Measurements from ENCODE around the gene CCDC106.

The CCDC106 gene

GRCh38 chr19:55683449-55684261 lies 35.6 kb downstream of the CCDC106 start:
- DNase-seq (ENCODE audit: low spot score) = no peak

GRCh38 chr19:55684946-55685681 lies 37.1 kb downstream of the CCDC106 start:
- no peak for DNase-seq (ENCODE audit: low spot score)

- no peak for DNase-seq (ENCODE audit: low spot score)
These were observed 37.8 kb downstream of the CCDC106 start for GRCh38 chr19:55685776-55686175.

DNA sequence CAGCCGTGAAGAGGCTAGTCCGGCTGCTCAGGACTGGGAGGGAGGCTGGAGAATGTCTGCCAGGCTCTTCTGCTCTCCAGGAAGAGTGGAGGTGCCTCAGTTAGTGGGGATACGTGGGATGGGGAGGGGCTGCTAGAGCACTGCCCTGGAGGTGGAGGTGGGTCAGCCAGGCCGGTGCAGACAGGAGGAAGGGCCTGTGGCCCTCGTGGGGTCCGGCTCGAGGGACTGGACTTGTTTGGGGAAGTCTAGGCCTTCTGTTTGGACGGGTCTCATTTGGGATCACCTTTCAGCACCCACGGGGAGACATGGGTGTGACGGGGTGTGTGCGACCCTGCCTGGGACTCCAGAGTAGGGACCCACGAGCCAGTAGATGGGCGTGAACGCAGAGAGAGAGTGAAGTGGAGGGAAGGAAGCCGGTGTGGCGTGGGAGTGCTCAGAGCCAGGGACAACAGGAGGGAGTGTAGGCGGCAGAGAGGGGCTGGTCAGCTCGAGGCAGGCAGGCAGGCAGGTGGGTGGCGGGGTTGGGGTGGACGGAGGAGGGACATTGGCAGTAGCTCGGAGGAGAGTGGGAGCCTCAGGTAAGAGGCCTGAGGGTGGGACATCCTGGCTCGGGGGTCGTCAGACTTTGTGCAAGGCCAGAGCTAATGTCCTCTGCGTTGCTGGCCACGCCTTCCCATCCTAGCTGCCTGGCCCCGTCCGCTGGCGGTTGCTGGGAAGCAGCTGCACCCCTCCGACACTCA lies 38.5 kb downstream of the CCDC106 start:
- DNase-seq (ENCODE audit: low spot score) = no peak

DNA sequence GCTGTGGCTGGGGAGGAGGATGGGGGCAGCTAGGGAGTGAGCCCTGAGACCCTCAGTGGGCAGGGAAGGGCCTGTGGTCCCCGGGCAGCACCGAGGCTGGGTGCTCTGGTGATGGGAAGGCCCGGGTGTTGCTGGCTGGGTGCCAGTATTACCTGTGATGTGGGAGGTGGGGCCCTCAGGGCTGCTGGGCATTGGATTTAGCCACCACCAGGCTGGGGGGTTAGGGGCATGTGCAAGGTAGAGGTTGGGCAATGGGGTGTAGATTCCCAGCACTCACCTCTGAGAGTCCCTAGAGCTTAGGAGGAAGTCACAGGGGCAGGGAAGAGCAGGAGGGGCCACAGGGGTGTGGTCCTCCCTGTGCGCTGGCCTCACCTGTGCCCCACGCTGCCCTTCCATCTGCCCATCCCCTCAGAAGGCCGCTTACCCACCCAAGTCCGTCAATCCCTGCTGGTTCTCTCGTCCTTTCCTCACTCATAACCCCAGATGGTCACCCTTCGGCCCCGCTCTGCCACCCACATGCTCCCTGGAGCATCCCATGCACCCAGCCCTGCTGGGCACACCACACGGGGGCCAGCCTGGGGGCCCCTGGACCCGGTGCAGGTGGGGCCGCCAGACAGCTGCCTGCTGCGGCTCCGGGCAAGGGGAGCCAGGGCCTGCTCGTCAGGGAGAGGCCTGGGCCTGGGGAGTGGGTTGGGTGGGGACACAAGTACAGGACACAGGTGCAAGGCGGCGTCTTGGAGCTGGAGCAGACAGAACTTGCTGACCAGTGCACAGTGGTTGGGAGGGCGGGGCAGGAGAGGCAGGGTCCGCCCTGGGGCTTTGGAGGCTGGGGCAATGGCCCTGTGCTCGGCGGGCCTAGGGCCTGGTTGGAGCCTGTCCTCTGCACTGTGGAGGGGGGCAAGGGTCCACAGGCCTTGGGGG lies 39.5 kb downstream of the CCDC106 start:
- DNase-seq (ENCODE audit: low spot score) = no peak

DNA sequence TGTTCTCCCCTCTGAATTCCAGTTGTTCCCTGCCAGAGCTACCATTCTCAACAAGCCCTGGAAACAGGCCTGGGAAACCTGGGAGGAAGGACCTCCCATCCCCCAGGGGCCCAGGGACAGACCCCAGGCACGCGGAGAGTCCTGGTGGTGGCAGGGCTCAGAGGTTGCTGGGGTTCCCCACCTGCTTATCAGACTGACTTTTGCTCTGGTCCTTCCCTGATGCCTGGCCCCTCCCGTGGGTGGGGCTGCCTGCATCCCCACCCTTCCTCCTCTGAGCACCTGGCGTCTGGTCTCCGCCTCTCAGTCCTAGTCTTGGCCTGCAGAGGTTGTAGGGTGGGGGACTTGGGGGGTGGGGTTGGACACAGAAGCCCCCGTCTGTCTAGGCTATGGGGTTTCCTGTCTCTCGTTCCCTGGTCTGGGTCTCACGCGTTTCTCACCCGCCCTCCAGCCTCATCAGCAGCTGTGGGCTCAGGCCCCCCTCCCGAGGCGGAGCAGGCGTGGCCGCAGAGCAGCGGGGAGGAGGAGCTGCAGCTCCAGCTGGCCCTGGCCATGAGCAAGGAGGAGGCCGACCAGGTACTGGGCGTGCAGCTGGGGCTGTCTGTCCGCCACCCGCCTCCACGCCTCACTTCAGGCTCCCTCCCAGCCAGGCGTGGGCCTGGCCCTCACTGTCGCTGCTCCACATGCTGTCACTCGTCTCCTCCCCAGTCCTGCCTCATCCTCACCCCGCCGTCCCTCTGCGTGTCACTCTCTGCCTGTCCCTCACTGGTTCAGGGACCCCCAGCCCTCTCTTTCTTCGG lies 40.6 kb downstream of the CCDC106 start:
- no peak for DNase-seq (ENCODE audit: low spot score)

DNA sequence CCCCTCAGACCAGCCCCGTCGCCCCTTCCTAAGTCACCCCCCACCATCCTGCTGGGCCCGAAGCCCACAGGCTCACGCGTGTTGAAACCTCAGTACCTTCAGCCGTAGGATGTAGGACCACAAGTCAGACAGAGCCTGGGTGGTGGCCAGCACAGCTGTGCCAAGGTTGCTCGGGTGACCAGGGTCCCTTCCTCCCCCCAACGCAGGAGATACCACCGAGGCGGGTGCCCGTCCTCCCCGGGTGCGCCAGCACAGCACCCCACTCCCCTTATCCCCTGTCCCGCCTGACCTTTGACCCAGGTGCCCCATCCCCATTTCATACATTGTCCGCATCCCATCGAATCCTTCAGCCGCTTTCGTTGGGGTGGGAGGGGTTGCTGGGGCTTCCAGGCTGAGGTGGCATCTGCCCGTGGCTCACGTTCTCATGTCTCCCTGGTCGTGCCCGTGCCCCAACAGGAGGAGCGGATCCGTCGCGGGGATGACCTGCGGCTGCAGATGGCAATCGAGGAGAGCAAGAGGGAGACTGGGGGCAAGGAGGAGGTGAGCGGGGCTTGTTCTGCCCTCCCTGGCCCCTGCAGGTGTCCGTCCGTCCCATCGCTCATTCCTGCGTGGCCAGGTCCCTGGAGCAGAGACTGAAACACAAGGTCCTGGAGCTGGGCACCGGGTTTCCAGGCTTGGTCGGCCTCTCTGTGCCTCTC lies 41.5 kb downstream of the CCDC106 start:
- no peak for DNase-seq (ENCODE audit: low spot score)

DNA sequence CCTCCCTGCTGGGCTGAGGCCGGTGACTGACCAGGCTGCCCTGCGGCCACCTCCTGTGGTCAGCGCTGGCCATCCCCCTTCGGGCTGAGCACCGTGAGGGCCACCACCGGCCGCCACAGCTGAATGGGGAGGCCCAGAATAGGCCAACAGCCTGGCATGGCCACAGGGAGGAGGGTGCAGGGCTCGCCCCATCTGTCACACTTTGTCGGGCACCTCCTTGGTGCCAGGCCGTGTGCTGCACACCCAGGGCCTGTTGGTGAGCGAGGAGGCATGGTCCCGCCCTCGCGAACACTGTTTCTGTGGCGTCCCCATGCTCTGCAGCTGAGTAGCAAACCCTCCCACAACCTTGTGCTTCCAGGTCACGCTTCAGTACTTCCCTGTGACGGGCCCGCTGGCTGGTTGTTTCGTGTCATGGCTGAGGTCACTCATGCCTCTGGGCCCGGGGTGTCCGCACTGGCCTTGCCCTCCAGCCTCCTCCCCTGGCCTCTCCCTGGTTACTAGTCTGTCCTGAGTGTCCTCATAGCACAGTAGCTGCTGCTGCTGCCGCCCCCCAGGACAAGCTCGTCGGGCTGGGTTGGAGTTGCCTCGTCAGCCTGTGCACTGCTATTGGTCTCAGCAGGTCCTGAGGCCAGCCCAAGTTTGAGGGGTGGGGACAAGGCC lies 42.2 kb downstream of the CCDC106 start:
- DNase-seq (ENCODE audit: low spot score) = no peak

DNA sequence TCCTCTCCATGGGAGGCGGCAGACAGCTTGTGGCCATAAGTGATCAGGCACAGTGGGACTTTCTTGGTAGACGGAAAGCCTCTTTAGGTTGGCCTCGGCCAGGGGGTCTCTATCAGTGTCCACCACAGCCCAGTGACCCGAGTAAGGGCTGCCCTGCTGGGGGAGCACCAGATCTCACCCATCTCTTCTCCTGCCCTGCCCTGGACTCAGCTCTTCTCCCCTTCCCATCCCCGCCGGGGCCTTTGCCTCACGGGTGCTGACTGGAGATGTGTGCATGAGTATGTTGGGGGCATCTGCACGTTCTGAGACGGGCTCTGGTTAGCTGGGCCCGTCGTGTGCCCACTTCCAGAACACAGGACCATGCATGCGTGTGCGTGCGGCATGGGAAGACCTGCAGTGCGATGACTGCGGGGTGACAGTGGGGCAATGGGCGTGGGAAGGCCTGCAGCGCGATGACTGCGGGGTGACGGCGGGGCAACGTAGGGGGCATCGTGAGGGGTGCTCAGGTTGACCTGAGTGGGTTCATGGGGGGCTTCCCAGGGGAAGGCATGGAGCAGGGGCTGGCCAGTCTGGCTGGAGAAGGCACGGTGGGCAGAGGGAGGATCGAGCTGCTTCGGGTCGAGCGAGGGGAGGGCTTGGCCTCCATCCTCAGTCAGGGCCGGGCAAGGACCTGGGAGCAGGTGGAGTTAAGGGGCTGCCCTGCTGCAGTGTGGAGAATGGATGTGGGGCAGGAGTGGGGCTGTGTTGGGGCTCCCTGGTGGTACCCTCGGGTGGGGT lies 42.9 kb downstream of the CCDC106 start:
- no peak for DNase-seq (ENCODE audit: low spot score)

DNA sequence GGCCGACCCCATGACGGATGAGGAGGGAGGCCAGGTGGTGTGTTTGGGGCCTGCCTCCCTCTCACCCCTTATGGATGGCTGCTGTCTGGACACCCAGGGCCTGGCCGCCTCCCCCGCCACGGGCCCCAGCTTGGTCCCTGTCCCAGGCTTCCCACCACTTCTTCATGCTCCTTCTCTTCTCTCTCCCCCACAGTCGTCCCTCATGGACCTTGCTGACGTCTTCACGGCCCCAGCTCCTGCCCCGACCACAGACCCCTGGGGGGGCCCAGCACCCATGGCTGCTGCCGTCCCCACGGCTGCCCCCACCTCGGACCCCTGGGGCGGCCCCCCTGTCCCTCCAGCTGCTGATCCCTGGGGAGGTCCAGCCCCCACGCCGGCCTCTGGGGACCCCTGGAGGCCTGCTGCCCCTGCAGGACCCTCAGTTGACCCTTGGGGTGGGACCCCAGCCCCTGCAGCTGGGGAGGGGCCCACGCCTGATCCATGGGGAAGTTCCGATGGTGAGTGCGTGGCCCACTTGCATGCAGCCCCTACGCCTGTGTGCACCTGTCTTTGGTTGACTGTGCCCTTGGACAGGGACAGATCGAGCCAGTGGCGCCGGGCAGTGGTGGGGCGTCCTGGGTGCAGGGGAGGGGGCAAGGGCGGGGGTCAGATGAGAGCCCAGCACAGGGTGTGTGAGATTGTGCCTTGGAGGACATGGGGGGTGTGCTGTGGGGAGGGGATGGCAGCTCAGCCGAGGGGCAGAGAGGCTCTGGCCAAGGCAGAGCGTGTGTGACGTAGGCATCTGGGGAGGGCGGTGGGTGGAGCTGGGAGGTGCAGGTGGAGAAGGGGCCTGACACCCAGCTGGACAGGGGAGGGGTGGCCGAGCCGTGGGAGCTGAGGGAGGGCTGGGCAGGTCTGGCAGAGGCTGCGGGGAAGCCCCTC lies 43.8 kb downstream of the CCDC106 start:
- DNase-seq (ENCODE audit: low spot score) = no peak

- no peak for DNase-seq (ENCODE audit: low spot score)
These were observed 44.7 kb downstream of the CCDC106 start for GRCh38 chr19:55692681-55693081.

GRCh38 chr19:55693336-55693974 lies 45.4 kb downstream of the CCDC106 start:
- no peak for DNase-seq (ENCODE audit: low spot score)

- no peak for DNase-seq (ENCODE audit: low spot score)
These were observed 46.2 kb downstream of the CCDC106 start for GRCh38 chr19:55694241-55694655.

GRCh38 chr19:55694656-55695491 lies 46.9 kb downstream of the CCDC106 start:
- DNase-seq (ENCODE audit: low spot score) = no peak

- no peak for DNase-seq (ENCODE audit: low spot score)
These were observed 47.7 kb downstream of the CCDC106 start for GRCh38 chr19:55695511-55696290.
